T-helper 1 cell treated with Interleukin-12 subunit alpha and Interleukin-12 subunit beta and Interleukin-4 antibody, amounts not matched to agents 30 ng/mL and 1 ng/mL, for 36 hours (primary cell): ENCODE measurements around the gene ANKRD6. TPM values are rescaled to one million over a fixed set of nuclear protein-coding genes. Genes with fewer than 3 reads are reported as not detected.
"Not testable (repeated sequence)": the region's sequence is repeated elsewhere in the genome, so short reads cannot be mapped to it uniquely, and the experiment has no call there.

Source experiments
- intact Hi-C: fragments of 100-400 bp; cut with micrococcal nuclease; formaldehyde crosslinking; loops from one replicate; pipeline ENCODE4 v1.15.1; 2024
- total RNA-seq: library from RNA; stranded (reverse); gene quantifications from 2 replicates; pipeline ENCODE4 v1.2.3, GENCODE V29; 2022

Gene ANKRD6
- 3.8 and 5.9 TPM in 2 replicates for total RNA-seq

- intact Hi-C loops = loop anchor here (1.0 to 5.0 kb wide), 11 partner anchors 21 to 1154 kb away; partner anchors contain the start of genes CASP8AP2, LYRM2, MAP3K7 and MDN1
Observed at GRCh38 chr6:89432875-89433251, at the start of gene ANKRD6. Gene ANKRD6, plus strand, starts transcription at chr6:89433152. Its CDS starts 133,825 bp downstream, at chr6:89566977.

DNA sequence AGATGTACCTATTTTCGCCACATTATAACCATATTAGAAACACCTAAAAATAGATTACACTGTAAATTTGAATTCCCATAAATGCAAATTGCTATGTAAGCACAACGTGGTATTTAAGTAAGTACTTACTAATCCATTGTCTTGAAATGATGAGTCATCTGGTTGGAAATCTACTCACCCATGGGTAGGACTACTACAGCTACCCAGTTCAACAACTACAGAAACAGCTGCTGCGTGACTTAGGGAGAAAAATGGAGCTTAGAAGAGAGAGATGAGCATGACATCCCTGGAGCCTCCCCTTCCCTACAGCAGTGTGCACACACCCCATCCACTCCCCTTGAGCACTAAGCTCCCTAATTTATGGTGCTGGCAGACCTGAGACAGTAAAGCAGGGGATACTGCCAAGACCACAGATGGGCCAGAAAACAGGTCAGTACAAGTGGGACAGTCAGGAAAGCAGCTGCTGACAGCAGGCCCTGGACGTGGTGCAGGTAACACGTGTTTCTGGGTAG, 47.7 kb upstream of the ANKRD6 start:
- intact Hi-C loops = no loop called here

DNA sequence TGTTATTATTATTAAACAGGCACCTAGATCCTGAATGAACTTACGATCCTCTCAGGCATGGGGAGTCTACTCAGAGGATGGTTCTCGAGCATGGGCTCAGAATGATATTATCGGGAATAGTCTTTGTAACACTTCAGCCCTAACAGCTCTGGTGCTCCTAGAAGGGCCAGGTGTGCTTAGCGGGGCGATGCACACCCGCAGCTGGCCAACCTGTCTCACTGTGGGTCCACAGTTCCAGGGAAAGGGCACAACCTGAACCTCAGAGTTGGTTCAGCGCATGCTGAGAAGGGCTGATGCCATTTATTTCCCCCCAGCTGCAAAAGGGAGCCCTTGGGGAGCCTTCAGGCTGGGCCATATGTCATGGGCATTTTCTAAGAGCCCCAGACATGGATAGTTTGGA, 47.1 kb upstream of the ANKRD6 start:
- intact Hi-C loops = no loop called here

GRCh38 chr6:89386917-89387491, 45.9 kb upstream of the ANKRD6 start:
- intact Hi-C loops = no loop called here

GRCh38 chr6:89387516-89388201, 45.3 kb upstream of the ANKRD6 start:
- intact Hi-C loops = no loop called here

DNA sequence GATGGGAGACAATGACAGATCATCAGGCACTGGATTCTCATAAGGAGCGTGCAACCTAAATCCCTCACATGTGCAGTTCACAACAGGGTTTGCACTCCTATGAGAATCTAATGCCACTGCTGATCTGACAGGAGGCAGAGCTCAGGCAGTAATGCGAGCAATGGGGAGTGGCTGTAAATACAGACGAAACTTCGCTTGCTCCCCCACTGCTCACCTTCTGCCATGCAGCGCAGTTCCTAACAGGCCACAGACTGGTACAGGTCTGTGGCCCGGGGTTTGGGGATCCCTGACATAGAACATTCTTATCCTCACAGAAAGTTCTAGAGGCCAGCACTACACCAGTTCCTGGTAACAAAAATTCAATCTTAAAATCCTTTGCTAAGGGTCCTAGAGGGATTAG, 44.1 kb upstream of the ANKRD6 start:
- intact Hi-C loops = no loop called here

DNA sequence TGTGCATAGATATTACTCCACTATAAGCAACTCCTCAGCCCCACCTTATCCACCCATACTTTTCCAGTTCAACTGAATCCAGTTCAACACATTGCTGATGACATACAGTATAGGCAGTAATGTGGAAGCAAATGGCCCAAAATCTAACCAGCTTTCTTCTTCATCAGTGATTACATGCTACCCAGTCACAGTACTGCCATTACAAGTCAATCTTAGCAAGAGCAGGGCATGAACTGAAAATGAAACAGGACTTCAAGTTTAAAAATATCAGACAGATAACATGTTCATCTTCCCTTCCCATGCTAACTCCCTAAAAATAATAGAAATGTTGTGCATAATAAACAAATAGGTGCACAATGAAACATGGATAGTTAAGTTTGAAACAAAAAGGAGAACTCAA, 40.1 kb upstream of the ANKRD6 start:
- intact Hi-C loops = loop anchor here (2.0 kb wide), 1 partner anchor 14 kb away; no protein-coding TSS in a partner anchor

DNA sequence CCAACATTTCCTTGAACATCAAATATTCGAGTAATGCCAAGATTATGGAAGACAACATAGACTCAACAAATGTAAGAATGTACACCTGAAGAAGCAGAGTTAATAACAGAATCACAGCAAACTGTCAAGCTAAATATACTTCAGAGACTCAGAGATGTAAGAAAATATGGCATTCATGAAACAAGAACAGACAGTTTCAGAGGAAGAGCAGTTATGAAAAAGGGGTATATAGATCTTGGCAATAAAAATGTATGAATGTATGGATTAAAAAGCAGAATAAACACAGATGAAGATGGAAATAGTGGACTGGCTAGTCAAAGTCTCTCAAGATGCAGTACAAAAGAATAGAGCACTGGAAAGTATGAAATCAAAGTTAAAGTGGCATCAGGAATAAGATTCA, 39.3 kb upstream of the ANKRD6 start:
- intact Hi-C loops = loop anchor here (2.0 kb wide), 1 partner anchor 13 kb away; no protein-coding TSS in a partner anchor

- intact Hi-C loops = not testable (repeated sequence)
Observed at GRCh38 chr6:89397884-89398283, 35.1 kb upstream of the ANKRD6 start.

GRCh38 chr6:89398762-89399525, 34.0 kb upstream of the ANKRD6 start:
- intact Hi-C loops = no loop called here

GRCh38 chr6:89400050-89400449, 32.9 kb upstream of the ANKRD6 start:
- intact Hi-C loops = no loop called here

DNA sequence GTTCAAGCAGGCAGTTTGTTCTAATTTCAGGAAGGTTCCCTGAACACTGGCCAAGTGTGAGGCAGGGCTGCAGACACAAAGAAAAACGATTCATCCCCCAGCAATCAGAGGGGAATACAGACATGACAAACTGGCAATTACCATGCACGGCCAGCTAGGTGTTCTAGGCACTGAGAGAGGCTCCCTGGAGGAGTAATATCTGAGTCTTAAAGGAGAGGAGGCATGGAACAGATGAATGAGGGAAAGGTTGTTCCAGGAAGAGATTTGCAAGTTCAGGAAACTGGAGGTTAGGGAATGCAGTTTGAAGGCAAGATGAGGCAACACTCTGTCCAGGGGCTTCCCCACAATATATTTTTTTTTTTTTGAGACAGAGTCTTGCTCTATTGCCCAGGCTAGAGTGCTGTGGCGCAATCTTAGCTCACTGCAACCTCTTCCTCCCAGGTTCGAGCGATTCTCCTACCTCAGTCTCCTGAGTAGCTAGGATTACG, 32.0 kb upstream of the ANKRD6 start:
- intact Hi-C loops = no loop called here

- intact Hi-C loops = no loop called here
Observed at GRCh38 chr6:89402776-89403175, 30.2 kb upstream of the ANKRD6 start.

- intact Hi-C loops = no loop called here
Observed at GRCh38 chr6:89404512-89404911, 28.4 kb upstream of the ANKRD6 start.

DNA sequence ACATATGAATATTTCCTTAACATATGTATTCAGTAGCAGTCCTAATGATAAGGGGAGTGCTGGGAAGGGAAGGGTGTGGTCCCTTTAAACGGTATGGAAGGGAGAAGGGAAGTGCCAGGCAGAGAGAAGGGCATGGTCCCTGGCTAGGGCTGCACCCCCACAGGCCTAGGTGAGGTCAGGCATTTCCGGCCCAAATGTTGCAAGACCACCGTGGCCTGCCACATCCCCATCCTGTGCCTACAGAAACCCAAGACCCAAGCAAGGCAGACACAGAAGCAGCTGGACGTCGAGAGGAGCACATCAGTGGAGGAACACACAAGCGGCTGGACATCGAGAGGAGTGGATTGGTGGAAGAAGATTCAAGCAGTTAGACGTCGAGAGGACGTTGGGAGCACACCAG, 26.8 kb upstream of the ANKRD6 start:
- intact Hi-C loops = loop anchor here (2.0 to 5.0 kb wide), 2 partner anchors 13 to 1499 kb away; no protein-coding TSS in a partner anchor

DNA sequence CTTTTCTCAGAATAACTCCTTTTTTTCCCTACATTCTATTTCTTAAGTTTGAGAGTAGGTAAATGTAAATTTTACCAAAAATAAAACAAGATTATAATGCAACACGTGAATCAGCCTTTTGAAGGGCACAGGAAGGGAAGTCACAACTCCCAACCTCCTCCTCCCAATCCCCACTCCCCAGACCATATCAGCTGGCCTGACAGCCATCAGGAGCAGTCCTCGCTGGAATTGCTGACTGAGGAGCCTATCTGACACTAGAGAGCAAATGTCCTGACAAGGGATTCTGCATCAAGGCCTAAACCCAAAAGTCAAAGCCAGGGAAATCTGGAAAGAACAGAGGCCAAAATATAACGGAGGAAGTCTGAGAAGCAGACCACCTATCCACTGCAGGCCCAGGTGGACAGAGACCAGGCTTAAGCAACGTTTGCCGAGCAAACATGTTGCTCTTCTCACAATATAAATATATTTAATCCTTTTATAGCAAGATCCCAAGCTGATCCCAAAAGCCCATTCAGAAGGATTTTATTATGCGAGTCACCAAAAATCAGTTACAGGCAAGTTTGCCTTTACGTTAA, 23.4 kb upstream of the ANKRD6 start:
- intact Hi-C loops = loop anchor here (5.0 kb wide), 1 partner anchor 1502 kb away; no protein-coding TSS in a partner anchor

DNA sequence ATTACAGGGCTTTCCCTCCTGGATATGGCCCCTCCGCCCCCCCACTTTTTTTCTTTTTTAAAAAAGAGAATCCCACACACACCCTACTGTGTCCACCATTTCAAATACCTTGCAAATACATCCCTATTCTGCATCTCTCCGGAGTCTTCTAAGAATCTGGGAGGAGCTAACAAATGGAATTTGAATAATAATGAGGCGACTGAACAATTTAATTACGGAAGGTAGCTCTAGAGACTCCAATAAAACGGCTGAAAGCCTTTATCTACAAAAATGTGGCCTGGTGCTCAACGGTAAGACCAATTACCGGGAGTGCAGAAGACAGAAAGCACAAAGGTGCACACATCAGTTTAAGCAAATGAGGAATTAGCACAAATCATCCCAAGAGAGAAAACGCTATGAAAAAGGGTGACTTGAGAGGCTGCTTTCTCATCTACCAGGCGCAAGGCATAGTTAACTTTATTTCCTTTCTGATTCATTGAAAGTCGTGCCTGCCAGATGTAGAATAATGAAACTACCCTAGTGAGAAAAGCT, 22.7 kb upstream of the ANKRD6 start:
- intact Hi-C loops = no loop called here

DNA sequence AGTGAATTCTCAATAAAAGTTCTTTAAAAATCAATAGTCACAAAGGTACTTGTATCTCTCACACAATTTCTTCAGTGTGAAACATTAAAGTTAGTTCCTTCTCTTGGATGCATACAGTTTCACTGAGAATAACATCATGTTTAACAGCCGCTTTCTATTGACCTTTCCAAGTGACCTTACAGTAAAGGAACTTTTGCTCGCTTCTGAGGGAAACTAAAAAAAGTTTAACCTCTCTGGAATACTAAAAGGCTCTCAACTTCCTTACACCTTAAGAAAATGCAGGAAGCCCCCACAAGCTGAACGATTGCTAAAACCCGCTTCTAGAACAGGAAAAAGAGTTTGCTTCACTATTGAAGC, 22.2 kb upstream of the ANKRD6 start:
- intact Hi-C loops = no loop called here

- intact Hi-C loops = loop anchor here (1.0 to 2.0 kb wide), 9 partner anchors 22 to 1175 kb away; partner anchors contain the start of genes ANKRD6, CASP8AP2, LYRM2 and MAP3K7
Observed at GRCh38 chr6:89411145-89412070, 21.5 kb upstream of the ANKRD6 start.
